CD4-positive, alpha-beta T cell (primary cell): ENCODE measurements around the gene APOBEC3F. TPM values are rescaled to one million over a fixed set of nuclear protein-coding genes. Genes with fewer than 3 reads are reported as not detected.
"Not testable (repeated sequence)": the region's sequence is repeated elsewhere in the genome, so short reads cannot be mapped to it uniquely, and the experiment has no call there.

Experiments
- ATAC-seq: fragments of 200-7000 bp; cut with Tn5 transposase; one replicate; pipeline ENCODE4 v1.10.0; 2022; ENCODE audit warnings: mild to moderate bottlenecking; ENCODE audit not compliant: poor library complexity
- CTCF ChIA-PET: fragments of 350-600 bp; sonication (Branson Sonifier 250); formaldehyde crosslinking; loops from one replicate; lab custom pipeline; 2021; ENCODE audit warnings: antibody characterized with exemption, inconsistent platforms; lab: Charles Lee
- POLR2A ChIA-PET: fragments of 350-600 bp; sonication (Branson Sonifier 250); formaldehyde crosslinking; loops from one replicate; lab custom pipeline; 2021; ENCODE audit warnings: antibody characterized with exemption, inconsistent platforms; lab: Charles Lee
- DNase-seq, 14 experiments: peaks; one replicate each; pipeline ENCODE4 v3.0.0-alpha.2; 2013 to 2020; ENCODE audit warnings: mixed read lengths in 2 of 14
- H3K27ac ChIP-seq, 2 donors: one replicate each; pipeline versions ENCODE4 v1.5.1 to v1.7.0; 2013; ENCODE audit warnings: low read length in 2 of 2, low read depth in 1 of 2, mild to moderate bottlenecking in 1 of 2
- H3K27me3 ChIP-seq, 2 experiments: 1 replicate in 1 of 2; 2 replicates in 1 of 2; pipeline versions ENCODE4 v1.6.1 to v1.7.0; 2013; ENCODE audit warnings: low read length in 2 of 2, control low read depth in 1 of 2, mild to moderate bottlenecking in 1 of 2, moderate library complexity in 1 of 2; ENCODE audit not compliant: insufficient read depth in 2 of 2, control insufficient read depth in 1 of 2
- H3K36me3 ChIP-seq: one replicate; pipeline ENCODE4 v1.6.1; 2013; ENCODE audit warnings: low read length, control low read depth; ENCODE audit not compliant: insufficient read depth
- H3K4me1 ChIP-seq: one replicate; pipeline ENCODE4 v1.6.1; 2013; ENCODE audit warnings: low read length, control low read depth; ENCODE audit not compliant: insufficient read depth
- H3K4me3 ChIP-seq: one replicate; pipeline ENCODE4 v1.5.1; 2013; ENCODE audit warnings: mild to moderate bottlenecking, low read length, moderate library complexity
- H3K9me3 ChIP-seq, 2 experiments: 1 replicate in 1 of 2; 2 replicates in 1 of 2; pipeline versions ENCODE4 v1.6.1 to v1.7.0; 2013; ENCODE audit warnings: low read length in 2 of 2, mild to moderate bottlenecking in 2 of 2, control low read depth in 1 of 2, moderate library complexity in 1 of 2; ENCODE audit not compliant: control insufficient read depth in 1 of 2, insufficient read depth in 1 of 2
- H3K27ac Mint-ChIP-seq: one replicate; pipeline ENCODE4 v1.8.0; 2020; ENCODE audit warnings: mixed read lengths
- H3K27me3 Mint-ChIP-seq: one replicate; pipeline ENCODE4 v1.8.0; 2021; ENCODE audit warnings: mixed read lengths
- H3K36me3 Mint-ChIP-seq: one replicate; pipeline ENCODE4 v1.8.0; 2021; ENCODE audit warnings: low read depth, mixed read lengths
- H3K4me1 Mint-ChIP-seq: one replicate; pipeline ENCODE4 v1.8.0; 2021; ENCODE audit warnings: low read depth, mixed read lengths
- H3K4me3 Mint-ChIP-seq: one replicate; pipeline ENCODE4 v1.8.0; 2020; ENCODE audit warnings: mild to moderate bottlenecking, mixed read lengths
- H3K9me3 Mint-ChIP-seq: one replicate; pipeline ENCODE4 v1.8.0; 2020; ENCODE audit warnings: mixed read lengths
- CTCF ChIP-seq: fragments of 200-600 bp; IDR thresholded peaks from one replicate; pipeline ENCODE4 v1.8.0; 2022; ENCODE audit warnings: antibody characterized with exemption, mild to moderate bottlenecking
- intact Hi-C, 2 experiments: fragments of 100-400 bp; cut with DNase I in 1 of 2; cut with micrococcal nuclease in 1 of 2; formaldehyde crosslinking; loops; one replicate each; pipeline versions ENCODE4 v1.15.1 to v1.9.0; 2023 to 2025; cut with DNase I, micrococcal nuclease
- total RNA-seq, 174 experiments: library from RNA in 2 of 174; stranded (reverse) in 2 of 174; gene quantifications; one replicate each; pipeline ENCODE4 v1.2.3 and lab custom pipeline; 2021 to 2026

Gene APOBEC3F
- total RNA-seq, 2 experiments from 2014 or later = 4.3 to 6.5 TPM

DNA sequence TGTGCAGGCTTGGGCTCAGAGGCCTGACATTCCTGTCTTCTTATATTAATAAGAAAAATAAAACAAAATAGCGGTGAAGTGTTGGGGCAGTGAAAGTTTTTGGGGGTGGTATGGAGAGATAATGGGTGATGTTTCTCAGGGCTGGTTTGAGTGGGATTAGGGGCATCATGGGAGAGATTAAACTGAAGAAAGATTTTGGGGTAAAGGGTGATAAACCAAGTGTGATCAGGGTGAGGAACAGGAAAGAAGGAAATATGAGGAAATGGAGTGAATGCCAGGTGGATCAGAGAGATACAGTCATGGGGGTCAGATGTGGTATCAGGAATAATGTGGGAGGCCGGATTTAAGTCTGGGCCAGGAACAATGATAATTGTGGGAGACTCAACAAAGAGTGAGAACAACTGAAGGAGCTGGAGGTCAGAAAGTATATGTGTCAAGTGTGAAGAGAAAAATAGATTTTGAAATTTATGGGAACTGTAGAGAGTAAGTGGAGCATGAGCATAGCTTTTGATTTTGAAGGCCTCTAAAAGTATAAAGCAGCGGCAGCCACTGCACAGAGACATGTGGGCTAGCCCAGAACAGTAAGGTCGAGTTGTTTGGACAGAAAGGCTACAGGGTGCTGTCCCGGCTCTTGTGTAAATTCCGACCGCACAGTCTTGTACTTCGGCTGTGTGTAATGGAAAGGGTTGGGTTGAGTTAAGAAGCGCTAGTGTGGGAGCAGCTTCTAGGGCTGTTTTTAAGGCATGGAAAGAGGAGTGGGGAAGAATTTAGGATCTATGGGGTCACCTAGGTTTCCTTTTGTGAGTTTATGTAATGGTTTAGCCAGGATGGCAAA, 26.0 kb downstream of the APOBEC3F start:
- H3K27ac ChIP-seq, H3K36me3 ChIP-seq, POLR2A ChIA-PET, intact Hi-C loops, CTCF ChIA-PET, DNase-seq, H3K4me1 Mint-ChIP-seq, H3K27ac Mint-ChIP-seq, H3K9me3 Mint-ChIP-seq, H3K27me3 ChIP-seq, H3K9me3 ChIP-seq, H3K36me3 Mint-ChIP-seq, H3K27me3 Mint-ChIP-seq, H3K4me3 Mint-ChIP-seq, H3K4me1 ChIP-seq, H3K4me3 ChIP-seq, ATAC-seq: not testable (repeated sequence)

DNA sequence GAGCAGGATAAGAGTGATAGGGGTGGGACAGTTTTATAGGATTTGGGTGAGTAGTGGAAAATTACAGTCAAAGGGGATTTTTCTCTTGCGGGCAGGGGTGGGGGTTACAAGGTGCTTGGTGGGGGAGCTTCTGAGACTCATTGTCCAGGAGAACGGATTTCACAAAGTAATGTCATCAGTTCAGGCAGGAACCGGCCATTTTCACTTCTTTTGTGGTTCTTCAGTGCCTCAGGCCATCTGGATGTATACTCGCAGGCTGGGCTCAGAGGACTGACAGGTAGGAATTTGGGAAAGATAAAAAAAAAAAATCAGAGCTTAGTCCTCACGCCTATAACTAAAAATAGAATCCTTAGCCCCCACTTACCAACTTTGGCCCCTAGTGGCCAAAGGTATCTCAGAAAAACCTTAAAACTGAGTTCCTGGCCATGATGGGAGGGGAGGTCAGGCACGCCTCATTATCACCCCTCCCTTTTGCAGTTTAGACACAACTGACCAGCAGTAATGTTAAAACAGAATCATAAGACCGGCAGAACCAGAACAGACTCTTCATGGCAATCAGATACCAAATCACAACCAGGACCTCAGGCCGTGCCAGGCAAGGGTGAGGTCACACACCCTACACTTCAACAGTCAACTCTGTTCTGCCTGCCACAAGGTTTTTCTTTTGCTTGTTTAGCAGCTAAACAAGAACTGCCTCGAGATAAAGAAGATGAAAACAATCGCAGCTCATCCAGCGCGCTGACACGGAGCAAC, 27.5 kb downstream of the APOBEC3F start:
- Histone ChIP-seq H3K9me3 (no peaks in the 10 kb centered on the region), H3K4me1 (peaks cover 9% of the 10 kb centered on the region), H3K27me3 (no peaks in the 10 kb centered on the region), H3K27ac (no peak overlapping the region), H3K36me3 (no peaks in the 10 kb centered on the region), H3K4me3 (no peak overlapping the region)
- Mint-ChIP-seq H3K4me3 (no peak overlapping the region), H3K36me3 (no peaks in the 10 kb centered on the region), H3K27ac (no peak overlapping the region), H3K9me3 (no peaks in the 10 kb centered on the region), H3K4me1 (no peaks in the 10 kb centered on the region), H3K27me3 (no peaks in the 10 kb centered on the region)
- TF ChIP-seq CTCF = no peak
- intact Hi-C loops = no loop called here
- ChIA-PET CTCF (no interaction called here), POLR2A (no interaction called here)
- DNase-seq (no peak), ATAC-seq (no peak)

- H3K27ac ChIP-seq = no peak overlapping the region
- POLR2A ChIA-PET = no interaction called here
- Mint-ChIP-seq H3K4me1 (peaks cover 5% of the 10 kb centered on the region), H3K9me3 (no peaks in the 10 kb centered on the region), H3K27ac (no peak overlapping the region), H3K4me3 (no peak overlapping the region), H3K36me3 (no peaks in the 10 kb centered on the region), H3K27me3 (no peaks in the 10 kb centered on the region)
- H3K9me3 ChIP-seq = no peaks in the 10 kb centered on the region
- no peak for TF ChIP-seq CTCF
- CTCF ChIA-PET = no interaction called here
- H3K27me3 ChIP-seq = no peaks in the 10 kb centered on the region
- H3K36me3 ChIP-seq = no peaks in the 10 kb centered on the region
- intact Hi-C loops = no loop called here
- DNase-seq (no peak), ATAC-seq (no peak)
- H3K4me3 ChIP-seq = no peak overlapping the region
- H3K4me1 ChIP-seq = peaks cover 9% of the 10 kb centered on the region
Measured at GRCh38 chr22:39070186-39070585, 29.5 kb downstream of the APOBEC3F start.

GRCh38 chr22:39072581-39072981, 31.9 kb downstream of the APOBEC3F start:
- H3K4me3 Mint-ChIP-seq, H3K9me3 ChIP-seq, H3K27ac Mint-ChIP-seq, H3K27me3 ChIP-seq, H3K4me3 ChIP-seq, POLR2A ChIA-PET, H3K36me3 Mint-ChIP-seq, H3K36me3 ChIP-seq, CTCF ChIA-PET, intact Hi-C loops, H3K27ac ChIP-seq, H3K27me3 Mint-ChIP-seq, ATAC-seq, H3K9me3 Mint-ChIP-seq, DNase-seq: not testable (repeated sequence)
- H3K4me1 Mint-ChIP-seq = peaks cover 15% of the 10 kb centered on the region
- H3K4me1 ChIP-seq = peaks cover 12% of the 10 kb centered on the region
